ENCODE data around the gene MIA3.

The MIA3 gene, protein sequence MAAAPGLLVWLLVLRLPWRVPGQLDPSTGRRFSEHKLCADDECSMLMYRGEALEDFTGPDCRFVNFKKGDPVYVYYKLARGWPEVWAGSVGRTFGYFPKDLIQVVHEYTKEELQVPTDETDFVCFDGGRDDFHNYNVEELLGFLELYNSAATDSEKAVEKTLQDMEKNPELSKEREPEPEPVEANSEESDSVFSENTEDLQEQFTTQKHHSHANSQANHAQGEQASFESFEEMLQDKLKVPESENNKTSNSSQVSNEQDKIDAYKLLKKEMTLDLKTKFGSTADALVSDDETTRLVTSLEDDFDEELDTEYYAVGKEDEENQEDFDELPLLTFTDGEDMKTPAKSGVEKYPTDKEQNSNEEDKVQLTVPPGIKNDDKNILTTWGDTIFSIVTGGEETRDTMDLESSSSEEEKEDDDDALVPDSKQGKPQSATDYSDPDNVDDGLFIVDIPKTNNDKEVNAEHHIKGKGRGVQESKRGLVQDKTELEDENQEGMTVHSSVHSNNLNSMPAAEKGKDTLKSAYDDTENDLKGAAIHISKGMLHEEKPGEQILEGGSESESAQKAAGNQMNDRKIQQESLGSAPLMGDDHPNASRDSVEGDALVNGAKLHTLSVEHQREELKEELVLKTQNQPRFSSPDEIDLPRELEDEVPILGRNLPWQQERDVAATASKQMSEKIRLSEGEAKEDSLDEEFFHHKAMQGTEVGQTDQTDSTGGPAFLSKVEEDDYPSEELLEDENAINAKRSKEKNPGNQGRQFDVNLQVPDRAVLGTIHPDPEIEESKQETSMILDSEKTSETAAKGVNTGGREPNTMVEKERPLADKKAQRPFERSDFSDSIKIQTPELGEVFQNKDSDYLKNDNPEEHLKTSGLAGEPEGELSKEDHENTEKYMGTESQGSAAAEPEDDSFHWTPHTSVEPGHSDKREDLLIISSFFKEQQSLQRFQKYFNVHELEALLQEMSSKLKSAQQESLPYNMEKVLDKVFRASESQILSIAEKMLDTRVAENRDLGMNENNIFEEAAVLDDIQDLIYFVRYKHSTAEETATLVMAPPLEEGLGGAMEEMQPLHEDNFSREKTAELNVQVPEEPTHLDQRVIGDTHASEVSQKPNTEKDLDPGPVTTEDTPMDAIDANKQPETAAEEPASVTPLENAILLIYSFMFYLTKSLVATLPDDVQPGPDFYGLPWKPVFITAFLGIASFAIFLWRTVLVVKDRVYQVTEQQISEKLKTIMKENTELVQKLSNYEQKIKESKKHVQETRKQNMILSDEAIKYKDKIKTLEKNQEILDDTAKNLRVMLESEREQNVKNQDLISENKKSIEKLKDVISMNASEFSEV (N-terminal part only)

DNA sequence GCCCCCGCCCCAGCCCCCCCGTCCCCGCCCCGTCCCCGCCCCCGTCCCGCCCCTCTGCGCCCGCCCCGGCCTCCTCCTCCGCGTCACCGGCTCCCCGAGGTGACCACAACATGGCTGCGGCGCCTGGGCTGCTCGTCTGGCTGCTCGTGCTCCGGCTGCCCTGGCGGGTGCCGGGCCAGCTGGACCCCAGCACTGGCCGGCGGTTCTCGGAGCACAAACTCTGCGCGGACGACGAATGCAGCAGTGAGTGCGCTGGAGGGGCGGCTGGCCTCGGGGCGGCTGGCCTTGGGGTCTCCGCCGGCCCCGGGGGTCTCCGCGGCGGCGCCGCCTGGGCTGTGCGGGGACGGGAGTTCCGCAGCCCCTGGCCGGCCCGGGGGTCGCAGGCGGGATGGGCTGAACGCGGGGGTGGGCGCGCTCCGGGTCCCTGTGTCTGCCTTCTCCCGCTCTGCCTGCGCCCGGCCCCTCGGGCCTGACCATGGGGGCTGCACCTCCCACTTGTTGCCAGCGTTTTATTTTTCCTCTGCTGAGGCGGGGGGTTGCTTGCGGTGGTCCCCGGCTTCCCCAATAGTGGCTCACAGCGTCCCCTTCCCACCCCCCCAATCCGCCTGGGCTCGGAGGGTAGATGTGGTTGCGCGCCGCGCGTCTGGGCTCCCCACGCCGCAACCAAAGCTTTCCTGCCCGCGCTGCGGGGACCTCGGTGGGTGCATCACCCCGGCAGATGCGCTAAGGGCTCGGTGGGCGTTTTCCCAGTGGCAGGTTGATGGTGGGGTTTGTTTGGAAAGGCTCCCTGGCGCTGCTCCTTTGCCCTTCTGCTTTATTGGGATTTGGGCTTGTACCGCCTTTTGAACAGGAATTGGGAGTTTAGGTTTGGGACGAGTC, at the start of gene MIA3:
Gene MIA3, plus strand, starts transcription at position 97 of the 879 bp plus-strand sequence. Its CDS starts 14 bp downstream, at position 111.
- no peak for DNase-seq
- H3K27me3 ChIP-seq (replicated peaks), result no peaks in the 10 kb centered on the region
- H3K27ac ChIP-seq, result peak within 1 kb of the TSS; percentile 84
- peak within 1 kb of the TSS; percentile 80 for H3K4me3 ChIP-seq (ENCODE audit: low read depth, low read length)
- peaks cover 5% of the 10 kb centered on the region for H3K36me3 ChIP-seq (replicated peaks)
- no peak for TF ChIP-seq CTCF (IDR thresholded peaks at IDR 0.05; ENCODE audit: low read depth, low read length, missing control alignments)
- in situ Hi-C loops (cut with HindIII; ENCODE audit: low pct_ligation_motif_present, low sequenced_read_pairs), result no loop called here

DNA sequence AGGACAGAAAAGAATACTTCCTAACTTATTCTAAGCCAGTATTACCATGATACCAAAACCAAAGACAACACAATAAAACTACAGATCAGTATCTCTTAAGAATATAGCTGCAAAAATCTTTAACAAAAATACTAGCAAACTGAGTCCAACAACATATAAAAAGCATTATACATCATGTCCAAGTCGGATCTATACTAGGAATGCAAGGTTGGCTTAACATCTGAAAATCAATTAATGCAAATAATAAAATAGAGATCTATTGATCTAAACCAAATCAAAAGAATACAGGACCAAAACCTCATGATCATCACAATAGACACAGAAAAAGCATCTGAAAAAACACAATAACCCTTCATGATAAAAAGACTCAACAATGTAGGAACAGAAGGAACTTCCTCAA, 47.1 kb upstream of the MIA3 start:
- Histone ChIP-seq H3K27me3 (replicated peaks) (no peaks in the 10 kb centered on the region), H3K36me3 (replicated peaks) (peaks cover 11% of the 10 kb centered on the region), H3K27ac (no peak overlapping the region), H3K4me3 (ENCODE audit: low read depth, low read length) (no peak overlapping the region)
- in situ Hi-C loops (cut with HindIII; ENCODE audit: low pct_ligation_motif_present, low sequenced_read_pairs), result no loop called here
- TF ChIP-seq CTCF (IDR thresholded peaks at IDR 0.05; ENCODE audit: low read depth, low read length, missing control alignments), result no peak
- DNase-seq, result no peak

DNA sequence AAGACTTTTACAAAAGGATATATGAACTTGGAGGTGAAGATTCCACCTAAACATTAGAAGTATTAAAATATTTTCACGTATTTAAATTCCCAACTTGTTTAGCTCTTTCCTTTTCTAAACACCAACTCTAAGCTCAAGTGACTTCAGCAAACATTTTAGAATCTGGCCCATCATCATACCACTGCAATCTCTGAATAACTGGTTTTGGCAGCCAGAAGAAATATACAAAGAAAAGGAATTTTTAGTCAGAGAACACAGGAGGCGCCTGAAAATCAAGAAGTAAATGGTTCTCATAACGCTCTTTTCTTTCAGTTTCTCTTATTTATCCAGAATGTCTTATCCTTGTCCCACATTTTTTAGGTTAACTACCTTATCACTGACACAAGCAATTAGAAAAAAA, 38.6 kb upstream of the MIA3 start:
- Histone ChIP-seq H3K4me3 (ENCODE audit: low read depth, low read length) (no peak overlapping the region), H3K27me3 (replicated peaks) (no peaks in the 10 kb centered on the region), H3K27ac (no peak overlapping the region), H3K36me3 (replicated peaks) (no peaks in the 10 kb centered on the region)
- in situ Hi-C loops (cut with HindIII; ENCODE audit: low pct_ligation_motif_present, low sequenced_read_pairs), result no loop called here
- DNase-seq, result no peak
- TF ChIP-seq CTCF (IDR thresholded peaks at IDR 0.05; ENCODE audit: low read depth, low read length, missing control alignments), result no peak

DNA sequence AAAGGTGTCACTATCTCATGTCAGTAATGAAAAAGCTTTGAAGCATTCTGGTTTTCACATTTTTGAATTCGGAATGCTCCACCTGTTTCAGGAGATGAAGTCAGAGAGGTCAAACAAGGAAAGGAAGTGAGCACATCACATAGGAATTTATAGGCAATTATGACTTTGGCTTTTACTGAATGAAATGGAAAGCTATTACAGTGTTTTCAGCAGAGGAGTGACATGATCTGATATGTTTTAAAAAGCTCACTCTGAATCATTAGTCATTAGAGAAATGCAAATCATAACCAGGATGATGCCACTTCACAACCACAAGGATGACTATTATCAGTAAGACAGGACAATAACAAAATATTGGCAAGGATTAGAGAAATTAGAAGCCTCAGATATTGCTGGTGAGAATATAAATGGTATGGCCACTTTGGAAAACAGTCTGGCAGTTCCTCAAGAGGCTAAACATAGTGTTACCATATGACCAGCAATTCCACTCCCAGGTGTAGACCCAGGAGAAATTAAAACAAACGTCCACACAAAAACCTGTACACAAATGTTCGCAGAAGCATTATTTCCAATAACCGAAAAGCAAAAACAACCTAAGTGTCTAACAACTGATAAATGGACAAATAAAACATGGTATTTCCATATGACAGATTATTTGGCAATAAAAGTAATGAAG, 35.7 kb upstream of the MIA3 start:
- no peak for DNase-seq
- no peak overlapping the region for H3K27ac ChIP-seq
- no peak overlapping the region for H3K4me3 ChIP-seq (ENCODE audit: low read depth, low read length)
- no peaks in the 10 kb centered on the region for H3K27me3 ChIP-seq (replicated peaks)
- TF ChIP-seq CTCF (IDR thresholded peaks at IDR 0.05; ENCODE audit: low read depth, low read length, missing control alignments), result no peak
- H3K36me3 ChIP-seq (replicated peaks), result no peaks in the 10 kb centered on the region
- in situ Hi-C loops (cut with HindIII; ENCODE audit: low pct_ligation_motif_present, low sequenced_read_pairs), result no loop called here

All from brain microvascular endothelial cell (primary cell).